Measurements from ENCODE around the gene GIGYF1. TPM values are rescaled to one million over a fixed set of nuclear protein-coding genes. Genes with fewer than 3 reads are reported as not detected.

Gene GIGYF1
- total and polyA plus RNA-seq, 2 experiments from 2014 or later = 14.0 to 53.2 TPM

DNA sequence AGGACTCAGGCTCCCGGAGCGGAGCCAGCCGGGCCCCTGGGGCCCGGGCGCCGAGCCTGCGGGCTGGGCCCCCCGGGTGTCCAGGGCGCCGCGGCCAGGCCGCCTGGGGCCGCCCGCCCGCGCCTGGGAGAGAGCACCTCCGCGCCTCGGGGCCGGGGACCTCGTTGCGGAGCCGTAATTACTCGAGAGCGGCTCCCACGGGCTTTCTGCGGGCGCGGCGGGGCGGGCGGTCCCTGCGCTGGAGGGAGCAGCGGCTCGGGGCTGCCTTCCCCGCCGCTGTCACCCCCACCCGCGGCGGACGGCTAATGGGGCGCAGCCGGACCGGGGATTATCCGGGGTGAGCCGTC lies 19.0 kb downstream of the GIGYF1 start:
- Histone ChIP-seq H3K9me3 (ENCODE audit: low read depth) (no peaks in the 10 kb centered on the region), H3K36me3 (peaks cover 21% of the 10 kb centered on the region), H3K27ac (no peak overlapping the region), H3K4me3 (peak overlapping the region; percentile 96), H3K4me1 (ENCODE audit: low read depth) (peaks cover 4% of the 10 kb centered on the region), H3K27me3 (peaks cover 5% of the 10 kb centered on the region)
- peak in 1 of 2 donors; percentile 58 for DNase-seq (ENCODE audit: low read depth in 1 of 2, low spot score in 1 of 2)
- TF ChIP-seq, protein P1, sequence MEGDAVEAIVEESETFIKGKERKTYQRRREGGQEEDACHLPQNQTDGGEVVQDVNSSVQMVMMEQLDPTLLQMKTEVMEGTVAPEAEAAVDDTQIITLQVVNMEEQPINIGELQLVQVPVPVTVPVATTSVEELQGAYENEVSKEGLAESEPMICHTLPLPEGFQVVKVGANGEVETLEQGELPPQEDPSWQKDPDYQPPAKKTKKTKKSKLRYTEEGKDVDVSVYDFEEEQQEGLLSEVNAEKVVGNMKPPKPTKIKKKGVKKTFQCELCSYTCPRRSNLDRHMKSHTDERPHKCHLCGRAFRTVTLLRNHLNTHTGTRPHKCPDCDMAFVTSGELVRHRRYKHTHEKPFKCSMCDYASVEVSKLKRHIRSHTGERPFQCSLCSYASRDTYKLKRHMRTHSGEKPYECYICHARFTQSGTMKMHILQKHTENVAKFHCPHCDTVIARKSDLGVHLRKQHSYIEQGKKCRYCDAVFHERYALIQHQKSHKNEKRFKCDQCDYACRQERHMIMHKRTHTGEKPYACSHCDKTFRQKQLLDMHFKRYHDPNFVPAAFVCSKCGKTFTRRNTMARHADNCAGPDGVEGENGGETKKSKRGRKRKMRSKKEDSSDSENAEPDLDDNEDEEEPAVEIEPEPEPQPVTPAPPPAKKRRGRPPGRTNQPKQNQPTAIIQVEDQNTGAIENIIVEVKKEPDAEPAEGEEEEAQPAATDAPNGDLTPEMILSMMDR (IDR thresholded peaks at IDR 0.05; ENCODE audit: low read depth, low read length) = no peak

DNA sequence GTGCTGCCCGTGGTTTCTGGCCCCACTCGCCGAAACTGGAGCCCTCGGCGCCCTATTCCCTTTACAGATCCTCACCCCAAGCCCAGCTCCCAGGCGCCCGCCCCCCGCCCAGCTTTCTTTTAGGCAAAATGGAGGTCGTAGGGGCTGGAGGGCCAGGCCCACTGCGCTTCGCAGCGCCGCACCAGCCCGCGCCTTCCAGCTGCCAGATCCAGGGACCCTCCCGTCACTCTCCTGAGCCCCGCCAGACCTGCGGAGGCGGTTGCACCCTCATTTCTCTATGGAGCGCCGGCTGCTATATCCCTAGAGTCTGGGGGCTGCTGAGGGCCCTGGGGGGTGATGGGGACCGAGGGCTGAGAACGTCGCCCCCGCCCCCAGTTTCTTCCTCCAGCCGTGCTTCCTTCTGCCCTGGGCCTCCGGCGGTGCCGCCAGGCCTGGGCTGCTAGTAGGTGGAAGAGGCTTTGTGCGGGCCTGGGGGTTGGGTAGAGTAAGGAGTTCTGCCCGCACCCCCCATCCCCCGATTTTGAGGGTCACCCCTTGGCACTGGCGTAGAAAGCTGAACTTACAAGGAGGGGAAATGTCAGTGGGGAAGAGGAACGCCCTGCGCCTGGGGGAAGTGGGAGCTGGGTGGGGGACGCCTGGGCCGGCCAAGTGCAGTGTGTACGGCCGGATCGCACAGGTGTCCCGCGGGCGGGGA lies 19.5 kb downstream of the GIGYF1 start:
- Histone ChIP-seq H3K27me3 (peaks cover 10% of the 10 kb centered on the region), H3K4me3 (peak overlapping the region; percentile 96), H3K4me1 (ENCODE audit: low read depth) (peaks cover 4% of the 10 kb centered on the region), H3K36me3 (peaks cover 21% of the 10 kb centered on the region), H3K27ac (peak overlapping the region; percentile 74), H3K9me3 (ENCODE audit: low read depth) (no peaks in the 10 kb centered on the region)
- TF ChIP-seq, protein P1 (IDR thresholded peaks at IDR 0.05; ENCODE audit: low read depth, low read length) = no peak
- peak in 1 of 2 donors; percentile 63 for DNase-seq (ENCODE audit: low read depth in 1 of 2, low spot score in 1 of 2)

- Histone ChIP-seq H3K4me3 (peak overlapping the region; percentile 96), H3K4me1 (ENCODE audit: low read depth) (peaks cover 4% of the 10 kb centered on the region), H3K36me3 (peaks cover 16% of the 10 kb centered on the region), H3K9me3 (ENCODE audit: low read depth) (no peaks in the 10 kb centered on the region), H3K27ac (peak overlapping the region; percentile 74), H3K27me3 (peaks cover 11% of the 10 kb centered on the region)
- no peak for DNase-seq (ENCODE audit: low read depth in 1 of 2, low spot score in 1 of 2)
- TF ChIP-seq, protein P1 (IDR thresholded peaks at IDR 0.05; ENCODE audit: low read depth, low read length) = no peak
Observed at GRCh38 chr7:100673942-100674410, 20.1 kb downstream of the GIGYF1 start.

DNA sequence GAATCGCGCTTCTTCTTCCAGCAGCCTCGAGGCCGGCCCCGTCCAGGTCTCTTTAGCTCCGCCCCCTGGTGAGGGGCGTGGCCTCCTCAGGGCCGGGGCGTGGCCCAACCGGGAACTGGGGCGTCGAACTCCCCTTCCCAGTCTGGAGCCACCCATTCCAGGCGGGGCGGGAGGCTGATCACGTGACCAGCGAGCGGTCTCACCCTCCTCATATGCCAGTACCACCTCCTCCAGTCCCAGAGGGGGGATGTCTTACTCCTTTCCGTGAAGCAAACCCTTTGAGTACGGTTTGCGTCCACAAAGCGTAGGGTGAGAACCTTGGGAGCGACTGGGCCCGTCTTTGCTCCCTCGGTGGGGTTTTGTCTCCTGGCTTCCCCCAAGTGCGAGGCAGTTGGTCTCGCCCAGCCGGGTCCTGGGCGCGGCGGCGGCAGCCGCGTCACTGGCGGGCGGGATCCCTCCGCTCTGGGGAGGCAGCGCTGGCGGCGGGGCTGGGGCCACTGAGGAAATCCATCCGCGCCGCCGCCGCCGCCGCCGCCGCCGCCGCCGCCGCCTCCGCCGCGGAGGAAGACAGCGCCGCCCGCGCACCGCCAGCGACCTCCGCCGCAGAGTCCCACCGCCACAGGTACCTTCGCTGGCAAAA lies 20.6 kb downstream of the GIGYF1 start, which contains the start of gene GNB2:
Gene GNB2 (plus strand): TSS at position 439 of the 640 bp plus-strand sequence. CDS start 2,526 bp downstream, outside the sequence.
- TF ChIP-seq, protein P1 (IDR thresholded peaks at IDR 0.05; ENCODE audit: low read depth, low read length) = no peak

GRCh38 chr7:100671353-100672327 lies 22.4 kb downstream of the GIGYF1 start:
- TF ChIP-seq, protein P1 (IDR thresholded peaks at IDR 0.05; ENCODE audit: low read depth, low read length) = no peak
- no peak overlapping the region for H3K27ac ChIP-seq
- H3K36me3 ChIP-seq = no peaks in the 10 kb centered on the region
- peaks cover 11% of the 10 kb centered on the region for H3K27me3 ChIP-seq
- H3K9me3 ChIP-seq (ENCODE audit: low read depth) = no peaks in the 10 kb centered on the region
- peaks cover 4% of the 10 kb centered on the region for H3K4me1 ChIP-seq (ENCODE audit: low read depth)
- no peak overlapping the region for H3K4me3 ChIP-seq
- no peak for DNase-seq (ENCODE audit: low read depth in 1 of 2, low spot score in 1 of 2)

More for the DNA sequence above, 20.6 kb downstream of the GIGYF1 start, which contains the start of gene GNB2:
- Histone ChIP-seq H3K4me1 (ENCODE audit: low read depth) (peaks cover 4% of the 10 kb centered on the region), H3K27ac (peak within 1 kb of the TSS; percentile 98), H3K4me3 (peak within 1 kb of the TSS; percentile 96), H3K36me3 (peaks cover 12% of the 10 kb centered on the region), H3K9me3 (ENCODE audit: low read depth) (no peaks in the 10 kb centered on the region), H3K27me3 (peaks cover 11% of the 10 kb centered on the region)
- peak; percentile 97 to 100 for DNase-seq (ENCODE audit: low read depth in 1 of 2, low spot score in 1 of 2)
